Right atrium auricular region (tissue), 2 donors: Measurements from ENCODE around the gene COL2A1. TPM values are rescaled to one million over a fixed set of nuclear protein-coding genes. Genes with fewer than 3 reads are reported as not detected.

Experiments used
- DNase-seq: peaks from one replicate; pipeline ENCODE4 v3.0.0-alpha.2; 2019; ENCODE audit warnings: low spot score
- H3K27ac ChIP-seq, 2 donors: fragments of 200-600 bp; sonication (generic); 1 replicate in 1 of 2; 2 replicates in 1 of 2; pipeline ENCODE4 v1.5.1; 2016 to 2019
- H3K27me3 ChIP-seq, 2 donors: fragments of 200-600 bp; sonication (generic); one replicate each; pipeline versions ENCODE4 v1.5.1 to v1.6.0; 2017 to 2019
- H3K36me3 ChIP-seq: fragments of 200-600 bp; sonication (generic); one replicate; pipeline ENCODE4 v1.5.1; 2016
- H3K4me1 ChIP-seq, 2 donors: fragments of 200-600 bp; sonication (generic); one replicate each; pipeline versions ENCODE4 v1.5.1 to v1.6.0; 2017 to 2019
- H3K4me3 ChIP-seq, 2 donors: fragments of 200-600 bp; sonication (generic); 1 replicate in 1 of 2; 2 replicates in 1 of 2; pipeline ENCODE4 v1.5.1; 2017 to 2019; ENCODE audit warnings: mild to moderate bottlenecking in 1 of 2, moderate library complexity in 1 of 2
- H3K9me3 ChIP-seq, 2 donors: fragments of 200-600 bp; sonication (generic); one replicate each; pipeline ENCODE4 v1.5.1; 2019
- total RNA-seq, 2 donors: library from RNA; depleted of rRNA; stranded (reverse); fragments of >200 nt; gene quantifications; one replicate each; pipeline ENCODE4 v1.1.0, GENCODE V29; 2016
- TF ChIP-seq, protein P1 (sequence below), 2 donors: fragments of 200-600 bp; sonication (generic); IDR thresholded peaks; one replicate each; pipeline ENCODE4 v1.5.1; 2019; ENCODE audit warnings: antibody characterized with exemption in 2 of 2

Gene COL2A1
- total RNA-seq, 2 donors from 2014 or later: not detected

- no peaks in the 10 kb centered on the region for H3K9me3 ChIP-seq
- H3K4me1 ChIP-seq: peaks cover 0 to 15% of the 10 kb centered on the region in 2 donors
- no peak overlapping the region for H3K4me3 ChIP-seq
- H3K36me3 ChIP-seq: no peaks in the 10 kb centered on the region
- H3K27ac ChIP-seq: no peak overlapping the region
- no peak for DNase-seq
- H3K27me3 ChIP-seq: no peaks in the 10 kb centered on the region
- TF ChIP-seq, protein P1, sequence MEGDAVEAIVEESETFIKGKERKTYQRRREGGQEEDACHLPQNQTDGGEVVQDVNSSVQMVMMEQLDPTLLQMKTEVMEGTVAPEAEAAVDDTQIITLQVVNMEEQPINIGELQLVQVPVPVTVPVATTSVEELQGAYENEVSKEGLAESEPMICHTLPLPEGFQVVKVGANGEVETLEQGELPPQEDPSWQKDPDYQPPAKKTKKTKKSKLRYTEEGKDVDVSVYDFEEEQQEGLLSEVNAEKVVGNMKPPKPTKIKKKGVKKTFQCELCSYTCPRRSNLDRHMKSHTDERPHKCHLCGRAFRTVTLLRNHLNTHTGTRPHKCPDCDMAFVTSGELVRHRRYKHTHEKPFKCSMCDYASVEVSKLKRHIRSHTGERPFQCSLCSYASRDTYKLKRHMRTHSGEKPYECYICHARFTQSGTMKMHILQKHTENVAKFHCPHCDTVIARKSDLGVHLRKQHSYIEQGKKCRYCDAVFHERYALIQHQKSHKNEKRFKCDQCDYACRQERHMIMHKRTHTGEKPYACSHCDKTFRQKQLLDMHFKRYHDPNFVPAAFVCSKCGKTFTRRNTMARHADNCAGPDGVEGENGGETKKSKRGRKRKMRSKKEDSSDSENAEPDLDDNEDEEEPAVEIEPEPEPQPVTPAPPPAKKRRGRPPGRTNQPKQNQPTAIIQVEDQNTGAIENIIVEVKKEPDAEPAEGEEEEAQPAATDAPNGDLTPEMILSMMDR (IDR thresholded peaks at IDR 0.05): no peak
Measured at GRCh38 chr12:48019639-48020265, 15.5 kb upstream of the COL2A1 start.

- Histone ChIP-seq H3K36me3 (no peaks in the 10 kb centered on the region), H3K27ac (no peak overlapping the region), H3K9me3 (no peaks in the 10 kb centered on the region), H3K4me1 (peaks cover 0 to 9% of the 10 kb centered on the region in 2 donors), H3K4me3 (no peak overlapping the region), H3K27me3 (no peaks in the 10 kb centered on the region)
- TF ChIP-seq, protein P1 (IDR thresholded peaks at IDR 0.05): no peak
- DNase-seq: no peak
Measured at GRCh38 chr12:48018618-48018995, 14.3 kb upstream of the COL2A1 start.

DNA sequence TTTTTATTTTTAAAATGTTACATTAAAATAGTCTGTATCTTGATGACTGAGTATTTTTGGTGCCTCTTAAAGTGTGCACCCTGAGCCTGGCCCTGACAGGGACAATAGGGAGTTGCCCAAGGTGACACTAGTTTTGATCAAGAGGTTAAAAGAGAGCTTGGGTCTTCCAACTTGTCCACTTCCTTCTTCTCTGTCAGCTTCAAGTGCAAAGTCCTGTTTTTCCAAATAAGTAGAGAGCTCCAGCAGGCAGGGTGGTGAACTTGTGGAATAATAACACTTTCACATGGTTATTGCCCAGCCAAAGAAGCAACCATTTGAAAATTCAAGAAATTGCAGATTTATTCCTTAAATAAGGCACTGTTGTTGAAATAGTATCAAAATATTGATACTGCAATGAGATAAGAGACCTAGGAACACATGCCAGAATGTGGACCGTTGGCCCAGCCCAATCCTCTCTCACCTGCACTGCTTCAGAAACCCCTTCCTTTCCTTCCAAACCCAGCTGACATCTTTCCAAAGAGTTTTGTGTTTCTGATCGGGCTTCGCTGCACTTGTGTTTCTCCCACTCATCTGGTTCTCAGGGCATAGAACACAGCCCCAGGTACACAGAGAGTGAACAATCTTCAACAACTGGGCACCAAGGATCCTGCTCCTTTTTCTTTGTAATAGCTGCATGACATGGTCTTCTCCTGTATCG is 13.8 kb upstream of the COL2A1 start:
- TF ChIP-seq, protein P1 (IDR thresholded peaks at IDR 0.05): no peak
- no peaks in the 10 kb centered on the region for H3K27me3 ChIP-seq
- peaks cover 0 to 7% of the 10 kb centered on the region in 2 donors for H3K4me1 ChIP-seq
- H3K9me3 ChIP-seq: no peaks in the 10 kb centered on the region
- H3K27ac ChIP-seq: no peak overlapping the region
- no peak overlapping the region for H3K4me3 ChIP-seq
- no peak for DNase-seq
- H3K36me3 ChIP-seq: no peaks in the 10 kb centered on the region

DNA sequence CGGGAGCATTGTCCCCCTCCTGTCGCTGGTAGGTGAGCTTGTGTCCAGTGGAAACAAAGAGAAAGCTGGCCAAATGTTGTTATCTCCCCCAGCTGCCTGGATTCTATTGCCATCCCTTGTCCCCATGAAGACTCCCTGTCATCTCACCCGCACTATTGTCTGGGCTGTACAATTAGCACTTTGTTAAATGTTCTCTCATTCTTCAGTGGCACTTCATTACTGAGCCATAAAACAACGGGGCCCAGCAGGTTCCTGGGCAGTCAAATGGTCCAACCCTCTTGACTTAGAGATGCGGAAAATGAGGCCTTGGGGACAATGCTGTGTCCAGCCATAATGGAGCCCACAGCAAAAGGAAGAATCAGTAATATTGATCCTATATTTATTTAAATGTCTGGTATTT is 13.2 kb upstream of the COL2A1 start:
- H3K27me3 ChIP-seq: no peaks in the 10 kb centered on the region
- H3K36me3 ChIP-seq: no peaks in the 10 kb centered on the region
- H3K4me1 ChIP-seq: peaks cover 0 to 1% of the 10 kb centered on the region in 2 donors
- no peak overlapping the region for H3K27ac ChIP-seq
- H3K4me3 ChIP-seq: no peak overlapping the region
- TF ChIP-seq, protein P1 (IDR thresholded peaks at IDR 0.05): no peak
- H3K9me3 ChIP-seq: no peaks in the 10 kb centered on the region
- no peak for DNase-seq

- no peak for DNase-seq
- no peak overlapping the region for H3K4me3 ChIP-seq
- no peaks in the 10 kb centered on the region for H3K36me3 ChIP-seq
- no peaks in the 10 kb centered on the region for H3K4me1 ChIP-seq
- TF ChIP-seq, protein P1 (IDR thresholded peaks at IDR 0.05): no peak
- H3K9me3 ChIP-seq: no peaks in the 10 kb centered on the region
- H3K27ac ChIP-seq: no peak overlapping the region
- no peaks in the 10 kb centered on the region for H3K27me3 ChIP-seq
Measured at GRCh38 chr12:48016373-48017020, 12.2 kb upstream of the COL2A1 start.
